HepG2 (cell line): ENCODE data around the gene TMEM141. TPM values are rescaled to one million over a fixed set of nuclear protein-coding genes. Genes with fewer than 3 reads are reported as not detected.
"Not testable (repeated sequence)": the region's sequence is repeated elsewhere in the genome, so short reads cannot be mapped to it uniquely, and the experiment has no call there.

Source experiments
- BCL6 ChIP-seq: IDR thresholded peaks from 2 replicates; pipeline ENCODE4 v1.6.1; 2016; ENCODE audit warnings: missing genetic modification reagents, missing compliant biosample characterization
- ETV5 ChIP-seq: IDR thresholded peaks from 2 replicates; pipeline ENCODE4 v1.6.1; 2018; ENCODE audit warnings: missing biosample characterization, missing genetic modification reagents, inconsistent platforms, borderline replicate concordance
- GATAD2A ChIP-seq: IDR thresholded peaks from 2 replicates; pipeline ENCODE4 v1.6.1; 2016
- HNRNPL ChIP-seq: fragments of 200-400 bp; formaldehyde crosslinking; IDR thresholded peaks from 2 replicates; pipeline ENCODE4 v1.6.1; 2017; ENCODE audit warnings: mild to moderate bottlenecking, low read depth, low read length
- KLF11 ChIP-seq: IDR thresholded peaks from 2 replicates; pipeline ENCODE4 v1.6.1; 2016; ENCODE audit warnings: missing compliant biosample characterization
- MEIS2 ChIP-seq: sonication (generic); formaldehyde crosslinking; IDR thresholded peaks from 2 replicates; pipeline ENCODE4 v1.9.0; 2021; ENCODE audit warnings: mild to moderate bottlenecking, missing genetic modification reagents
- NAIF1 ChIP-seq: sonication (generic); formaldehyde crosslinking; IDR thresholded peaks from 2 replicates; pipeline ENCODE4 v1.5.0; 2020; ENCODE audit warnings: mild to moderate bottlenecking, missing genetic modification reagents, borderline replicate concordance
- NONO ChIP-seq, 2 experiments: fragments of 450-650 bp in 1 of 2; sonication (generic) in 1 of 2; formaldehyde crosslinking in 1 of 2; IDR thresholded peaks in 1 of 2; conservative IDR thresholded peaks in 1 of 2; 2 replicates each; pipeline versions ENCODE4 v1.6.1 to v1.8.0; 2017 to 2022; ENCODE audit warnings: mild to moderate bottlenecking in 1 of 2, missing genetic modification reagents in 1 of 2, moderate library complexity in 1 of 2
- SALL1 ChIP-seq: sonication (generic); formaldehyde crosslinking; IDR thresholded peaks from 2 replicates; pipeline ENCODE4 v1.8.0; 2022; ENCODE audit warnings: mild to moderate bottlenecking, missing genetic modification reagents
- SIN3A ChIP-seq: IDR thresholded peaks from 2 replicates; pipeline ENCODE4 v1.6.1; 2011; ENCODE audit warnings: low read depth, mild to moderate bottlenecking, control low read depth, low read length, borderline replicate concordance
- SOX6 ChIP-seq, 2 experiments: fragments of 450-650 bp in 1 of 2; sonication (generic) in 1 of 2; formaldehyde crosslinking in 1 of 2; IDR thresholded peaks; 2 replicates each; pipeline versions ENCODE4 v1.4.0 to v1.6.1; 2017 to 2020; ENCODE audit warnings: antibody characterized with exemption in 1 of 2, mild to moderate bottlenecking in 1 of 2, missing genetic modification reagents in 1 of 2
- ZFP1 ChIP-seq: IDR thresholded peaks from 2 replicates; pipeline ENCODE4 v1.6.1; 2016
- ZNF441 ChIP-seq: sonication (generic); formaldehyde crosslinking; IDR thresholded peaks from 2 replicates; pipeline ENCODE4 v1.7.0; 2021; ENCODE audit warnings: missing genetic modification reagents, borderline replicate concordance
- ZNF558 ChIP-seq: sonication (generic); formaldehyde crosslinking; IDR thresholded peaks from 2 replicates; pipeline ENCODE4 v1.9.0; 2022; ENCODE audit warnings: mild to moderate bottlenecking, missing genetic modification reagents, borderline replicate concordance
- ZNF788 ChIP-seq: sonication (generic); formaldehyde crosslinking; IDR thresholded peaks from 2 replicates; pipeline ENCODE4 v1.5.0; 2020; ENCODE audit warnings: mild to moderate bottlenecking, missing genetic modification reagents, borderline replicate concordance
- polyA plus RNA-seq, 8 experiments: library from polyadenylated mRNA; depleted of rRNA in 3 of 8; stranded (reverse) in 7 of 8; unstranded in 1 of 8; fragments of >200 nt; fragmentation: Illumina TruSeq in 4 of 8; extraction: Trizol in 4 of 8; gene quantifications; 2 replicates each; pipeline versions ENCODE4 v1.2.1 to v1.2.3, GENCODE V29; 2011 to 2016; ENCODE audit warnings: low read depth in 4 of 8, missing spikeins in 1 of 8, mixed read lengths in 1 of 8; ENCODE audit not compliant: insufficient read depth in 1 of 8
- total RNA-seq, 5 experiments: library from RNA; depleted of rRNA; stranded (reverse); fragments of >200 nt; fragmentation: Illumina TruSeq; extraction: Trizol; gene quantifications; 2 replicates each; pipeline ENCODE4 v1.2.3, GENCODE V29; 2016; ENCODE audit warnings: low read depth in 1 of 5
- TF ChIP-seq, protein P1 (sequence below): sonication (generic); formaldehyde crosslinking; conservative IDR thresholded peaks from 2 replicates; pipeline ENCODE4 v1.4.0; 2020; ENCODE audit warnings: mild to moderate bottlenecking, missing genetic modification reagents, moderate library complexity
- TF ChIP-seq, protein P2 (sequence below): sonication (generic); formaldehyde crosslinking; IDR thresholded peaks from 2 replicates; pipeline ENCODE4 v1.5.1; 2020; ENCODE audit warnings: mild to moderate bottlenecking, moderate library complexity, missing genetic modification reagents
- TF ChIP-seq, protein P3 (sequence below): sonication (generic); formaldehyde crosslinking; IDR thresholded peaks from 2 replicates; pipeline ENCODE4 v1.4.0; 2020; ENCODE audit warnings: missing genetic modification reagents, borderline replicate concordance
- TF ChIP-seq, protein P4 (sequence below): sonication (generic); formaldehyde crosslinking; IDR thresholded peaks from 2 replicates; pipeline ENCODE4 v1.4.0; 2020; ENCODE audit warnings: mild to moderate bottlenecking, missing genetic modification reagents

Gene TMEM141
- total and polyA plus RNA-seq, 2 of the 13 experiments (the other 11 are each of a cell fraction or from before 2014, with no cell fraction given): 81.0 to 202 TPM

DNA sequence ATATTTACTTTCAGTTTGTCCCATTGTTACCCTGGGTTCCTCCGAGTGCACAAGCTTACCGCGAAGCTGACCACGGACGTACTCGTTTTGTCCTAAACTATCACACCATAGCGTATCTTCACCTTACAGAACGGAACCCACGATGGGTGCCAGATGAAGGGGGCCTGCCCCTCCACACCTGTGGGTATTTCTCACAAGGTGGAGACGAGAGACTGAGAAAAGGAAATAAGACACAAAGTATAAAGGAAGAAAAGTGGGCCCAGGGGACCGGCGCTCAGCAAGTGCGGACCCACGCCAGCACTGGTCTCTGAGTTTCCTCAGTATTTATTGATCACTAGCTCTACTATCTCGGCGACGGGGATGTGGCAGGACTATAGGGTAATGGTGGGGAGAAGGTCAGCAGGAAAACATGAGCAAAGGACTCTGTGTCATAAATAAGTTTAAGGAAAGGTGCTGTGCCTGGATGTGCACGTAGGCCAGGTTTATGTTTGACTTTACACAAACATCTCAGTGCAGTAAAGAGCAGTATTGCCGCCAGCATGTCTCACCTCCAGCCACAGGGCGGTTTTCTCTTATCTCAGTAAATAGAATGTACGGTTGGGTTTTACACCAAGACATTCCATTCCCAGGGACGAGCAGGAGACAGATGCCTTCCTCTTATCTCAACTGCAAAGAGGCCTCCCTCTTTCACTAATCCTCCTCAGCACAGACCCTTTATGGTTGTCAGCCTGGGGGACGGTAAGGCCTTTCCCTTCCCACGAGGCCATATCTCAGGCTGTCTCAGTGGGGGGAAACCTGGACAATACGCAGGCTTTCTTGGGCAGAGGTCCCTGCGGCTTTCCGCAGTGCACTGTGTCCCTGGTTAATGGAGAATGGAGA is 2.3 kb upstream of the TMEM141 start (continued):
- TF ChIP-seq NONO, SOX6 (IDR thresholded peaks at IDR 0.05): not testable (repeated sequence)
- peak; percentile 75 for TF ChIP-seq NONO (CRISPR knock-in tag; conservative IDR thresholded peaks at IDR 0.05)
- peak; percentile 96 for TF ChIP-seq ZFP1 (CRISPR knock-in tag)
- peak; percentile 63 for TF ChIP-seq SALL1 (CRISPR knock-in tag)
- peak; percentile 63; the same call in 1 of the 2 replicates for TF ChIP-seq GATAD2A (CRISPR knock-in tag)
- TF ChIP-seq, protein P1, sequence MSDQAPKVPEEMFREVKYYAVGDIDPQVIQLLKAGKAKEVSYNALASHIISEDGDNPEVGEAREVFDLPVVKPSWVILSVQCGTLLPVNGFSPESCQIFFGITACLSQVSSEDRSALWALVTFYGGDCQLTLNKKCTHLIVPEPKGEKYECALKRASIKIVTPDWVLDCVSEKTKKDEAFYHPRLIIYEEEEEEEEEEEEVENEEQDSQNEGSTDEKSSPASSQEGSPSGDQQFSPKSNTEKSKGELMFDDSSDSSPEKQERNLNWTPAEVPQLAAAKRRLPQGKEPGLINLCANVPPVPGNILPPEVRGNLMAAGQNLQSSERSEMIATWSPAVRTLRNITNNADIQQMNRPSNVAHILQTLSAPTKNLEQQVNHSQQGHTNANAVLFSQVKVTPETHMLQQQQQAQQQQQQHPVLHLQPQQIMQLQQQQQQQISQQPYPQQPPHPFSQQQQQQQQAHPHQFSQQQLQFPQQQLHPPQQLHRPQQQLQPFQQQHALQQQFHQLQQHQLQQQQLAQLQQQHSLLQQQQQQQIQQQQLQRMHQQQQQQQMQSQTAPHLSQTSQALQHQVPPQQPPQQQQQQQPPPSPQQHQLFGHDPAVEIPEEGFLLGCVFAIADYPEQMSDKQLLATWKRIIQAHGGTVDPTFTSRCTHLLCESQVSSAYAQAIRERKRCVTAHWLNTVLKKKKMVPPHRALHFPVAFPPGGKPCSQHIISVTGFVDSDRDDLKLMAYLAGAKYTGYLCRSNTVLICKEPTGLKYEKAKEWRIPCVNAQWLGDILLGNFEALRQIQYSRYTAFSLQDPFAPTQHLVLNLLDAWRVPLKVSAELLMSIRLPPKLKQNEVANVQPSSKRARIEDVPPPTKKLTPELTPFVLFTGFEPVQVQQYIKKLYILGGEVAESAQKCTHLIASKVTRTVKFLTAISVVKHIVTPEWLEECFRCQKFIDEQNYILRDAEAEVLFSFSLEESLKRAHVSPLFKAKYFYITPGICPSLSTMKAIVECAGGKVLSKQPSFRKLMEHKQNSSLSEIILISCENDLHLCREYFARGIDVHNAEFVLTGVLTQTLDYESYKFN (CRISPR knock-in tag): peak; percentile 90
- 0 out of 2 replicates have a peak, but pooled peaks have one; percentile 24 for TF ChIP-seq HNRNPL
- TF ChIP-seq ZNF558 (CRISPR knock-in tag): 0 out of 2 replicates have a peak, but pooled peaks have one; percentile 20
- TF ChIP-seq, protein P2, sequence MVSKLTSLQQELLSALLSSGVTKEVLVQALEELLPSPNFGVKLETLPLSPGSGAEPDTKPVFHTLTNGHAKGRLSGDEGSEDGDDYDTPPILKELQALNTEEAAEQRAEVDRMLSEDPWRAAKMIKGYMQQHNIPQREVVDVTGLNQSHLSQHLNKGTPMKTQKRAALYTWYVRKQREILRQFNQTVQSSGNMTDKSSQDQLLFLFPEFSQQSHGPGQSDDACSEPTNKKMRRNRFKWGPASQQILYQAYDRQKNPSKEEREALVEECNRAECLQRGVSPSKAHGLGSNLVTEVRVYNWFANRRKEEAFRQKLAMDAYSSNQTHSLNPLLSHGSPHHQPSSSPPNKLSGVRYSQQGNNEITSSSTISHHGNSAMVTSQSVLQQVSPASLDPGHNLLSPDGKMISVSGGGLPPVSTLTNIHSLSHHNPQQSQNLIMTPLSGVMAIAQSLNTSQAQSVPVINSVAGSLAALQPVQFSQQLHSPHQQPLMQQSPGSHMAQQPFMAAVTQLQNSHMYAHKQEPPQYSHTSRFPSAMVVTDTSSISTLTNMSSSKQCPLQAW (CRISPR knock-in tag): peak; percentile 94
- TF ChIP-seq, protein P3, sequence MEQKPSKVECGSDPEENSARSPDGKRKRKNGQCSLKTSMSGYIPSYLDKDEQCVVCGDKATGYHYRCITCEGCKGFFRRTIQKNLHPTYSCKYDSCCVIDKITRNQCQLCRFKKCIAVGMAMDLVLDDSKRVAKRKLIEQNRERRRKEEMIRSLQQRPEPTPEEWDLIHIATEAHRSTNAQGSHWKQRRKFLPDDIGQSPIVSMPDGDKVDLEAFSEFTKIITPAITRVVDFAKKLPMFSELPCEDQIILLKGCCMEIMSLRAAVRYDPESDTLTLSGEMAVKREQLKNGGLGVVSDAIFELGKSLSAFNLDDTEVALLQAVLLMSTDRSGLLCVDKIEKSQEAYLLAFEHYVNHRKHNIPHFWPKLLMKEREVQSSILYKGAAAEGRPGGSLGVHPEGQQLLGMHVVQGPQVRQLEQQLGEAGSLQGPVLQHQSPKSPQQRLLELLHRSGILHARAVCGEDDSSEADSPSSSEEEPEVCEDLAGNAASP (CRISPR knock-in tag): 0 out of 2 replicates have a peak, but pooled peaks have one; percentile 12
- peak; percentile 73 for TF ChIP-seq SOX6 (CRISPR knock-in tag; IDR thresholded peaks at IDR 0.05)
- peak; percentile 56 for TF ChIP-seq NAIF1 (CRISPR knock-in tag)
- TF ChIP-seq ZNF788 (CRISPR knock-in tag): peak; percentile 51; the same call in 1 of the 2 replicates
- TF ChIP-seq MEIS2: 0 out of 2 replicates have a peak, but pooled peaks have one; percentile 46
- TF ChIP-seq ZNF441: 0 out of 2 replicates have a peak, but pooled peaks have one; percentile 40
- TF ChIP-seq, protein P4, sequence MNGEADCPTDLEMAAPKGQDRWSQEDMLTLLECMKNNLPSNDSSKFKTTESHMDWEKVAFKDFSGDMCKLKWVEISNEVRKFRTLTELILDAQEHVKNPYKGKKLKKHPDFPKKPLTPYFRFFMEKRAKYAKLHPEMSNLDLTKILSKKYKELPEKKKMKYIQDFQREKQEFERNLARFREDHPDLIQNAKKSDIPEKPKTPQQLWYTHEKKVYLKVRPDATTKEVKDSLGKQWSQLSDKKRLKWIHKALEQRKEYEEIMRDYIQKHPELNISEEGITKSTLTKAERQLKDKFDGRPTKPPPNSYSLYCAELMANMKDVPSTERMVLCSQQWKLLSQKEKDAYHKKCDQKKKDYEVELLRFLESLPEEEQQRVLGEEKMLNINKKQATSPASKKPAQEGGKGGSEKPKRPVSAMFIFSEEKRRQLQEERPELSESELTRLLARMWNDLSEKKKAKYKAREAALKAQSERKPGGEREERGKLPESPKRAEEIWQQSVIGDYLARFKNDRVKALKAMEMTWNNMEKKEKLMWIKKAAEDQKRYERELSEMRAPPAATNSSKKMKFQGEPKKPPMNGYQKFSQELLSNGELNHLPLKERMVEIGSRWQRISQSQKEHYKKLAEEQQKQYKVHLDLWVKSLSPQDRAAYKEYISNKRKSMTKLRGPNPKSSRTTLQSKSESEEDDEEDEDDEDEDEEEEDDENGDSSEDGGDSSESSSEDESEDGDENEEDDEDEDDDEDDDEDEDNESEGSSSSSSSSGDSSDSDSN (CRISPR knock-in tag): peak; percentile 56
- 0 out of 2 replicates have a peak, but pooled peaks have one; percentile 27 for TF ChIP-seq SIN3A
- peak; percentile 64 for TF ChIP-seq ETV5 (CRISPR knock-in tag)
- TF ChIP-seq BCL6 (CRISPR knock-in tag): peak; percentile 37; the same call in 1 of the 2 replicates
- TF ChIP-seq KLF11: peak; percentile 26; the same call in 1 of the 2 replicates
